GM21619 (cell line): ENCODE results near the gene ADGRL3.
"Not testable (repeated sequence)": the region's sequence is repeated elsewhere in the genome, so short reads cannot be mapped to it uniquely, and the experiment has no call there.

Experiments
- ATAC-seq: cut with Tn5 transposase; IDR thresholded peaks from one replicate; pipeline ENCODE4 v1.9.1; 2021; ENCODE audit not compliant: unreplicated experiment

The ADGRL3 gene

DNA sequence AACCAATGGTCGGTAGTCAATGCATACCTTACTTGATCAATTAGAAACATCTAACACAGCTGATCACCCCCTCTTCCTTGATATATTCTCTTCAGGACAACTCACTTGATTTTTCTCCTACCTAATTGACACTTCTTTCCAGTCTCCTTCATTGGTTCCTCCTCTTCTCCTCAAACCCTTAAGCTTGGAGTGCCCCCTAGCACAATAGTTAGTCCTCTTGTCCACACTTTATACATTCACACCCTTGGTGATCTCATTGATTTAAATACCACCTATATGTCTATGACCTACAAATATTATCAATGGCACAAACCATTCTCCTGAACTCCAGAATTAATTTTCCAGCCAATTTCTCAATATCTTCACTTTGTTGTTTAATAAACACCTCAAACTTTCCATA is 724.0 kb downstream of the ADGRL3 start:
- no peak for ATAC-seq

DNA sequence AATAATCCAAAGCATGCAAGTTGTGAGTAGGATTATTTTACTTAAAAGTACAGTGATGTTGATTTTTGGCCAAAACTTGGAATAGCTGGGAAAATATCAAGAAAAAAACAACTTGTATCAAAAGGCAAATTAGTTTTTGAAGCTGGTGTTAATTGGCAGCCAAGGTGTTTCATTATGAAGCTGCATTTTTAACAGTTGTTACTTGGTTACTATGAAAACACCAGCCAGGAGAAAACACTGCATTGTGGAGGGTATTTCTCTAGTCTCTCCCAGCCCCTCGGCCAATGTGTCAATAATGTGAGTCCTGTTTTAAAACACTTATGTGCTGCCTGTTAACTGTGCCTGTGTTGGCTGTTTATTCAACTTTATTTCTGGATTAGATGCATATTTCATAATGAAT is 733.4 kb downstream of the ADGRL3 start:
- ATAC-seq: no peak

- ATAC-seq: no peak
Measured at GRCh38 chr4:61934198-61934597, 734.1 kb downstream of the ADGRL3 start.

- ATAC-seq: no peak
Measured at GRCh38 chr4:61938250-61938846, 738.2 kb downstream of the ADGRL3 start.

DNA sequence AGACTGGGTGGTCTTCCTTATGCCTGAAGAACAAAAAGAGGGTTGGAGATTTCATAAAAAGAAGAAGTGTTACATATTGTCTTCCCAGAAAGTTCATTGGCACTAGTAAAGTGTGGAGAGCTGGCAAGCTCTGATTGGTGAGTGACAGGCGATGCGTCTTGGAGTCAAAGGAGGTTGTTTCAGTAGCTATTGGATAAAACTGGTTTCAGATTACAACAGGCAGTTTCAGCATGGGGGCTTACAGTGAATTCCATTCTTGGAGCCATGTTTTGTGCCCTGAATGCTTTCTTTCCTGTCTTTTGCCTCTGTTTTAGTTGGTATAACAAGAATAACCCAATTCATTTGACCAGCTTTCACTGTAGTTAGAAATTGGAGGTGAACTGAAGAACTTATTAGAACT is 750.5 kb downstream of the ADGRL3 start:
- no peak for ATAC-seq

GRCh38 chr4:61953386-61953785 is 753.3 kb downstream of the ADGRL3 start:
- ATAC-seq: no peak

DNA sequence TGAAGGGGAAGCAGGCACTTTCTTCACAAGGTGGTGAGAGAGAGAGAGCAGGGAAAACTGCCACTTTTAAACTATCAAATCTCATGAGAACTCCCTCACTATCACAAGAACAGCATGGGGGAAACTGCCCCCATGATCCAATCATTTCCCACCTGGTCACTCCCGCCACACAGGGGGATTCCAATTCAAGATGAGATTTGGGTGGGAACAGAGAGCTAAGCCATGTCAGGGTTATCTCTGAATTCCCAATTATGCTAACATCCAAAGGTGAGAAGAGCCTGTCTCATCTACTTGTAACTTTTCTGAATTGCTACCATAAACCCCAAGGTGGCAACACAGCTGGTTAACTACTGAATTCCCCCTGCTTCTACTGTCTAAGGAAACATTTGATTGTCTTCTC is 758.5 kb downstream of the ADGRL3 start:
- no peak for ATAC-seq

DNA sequence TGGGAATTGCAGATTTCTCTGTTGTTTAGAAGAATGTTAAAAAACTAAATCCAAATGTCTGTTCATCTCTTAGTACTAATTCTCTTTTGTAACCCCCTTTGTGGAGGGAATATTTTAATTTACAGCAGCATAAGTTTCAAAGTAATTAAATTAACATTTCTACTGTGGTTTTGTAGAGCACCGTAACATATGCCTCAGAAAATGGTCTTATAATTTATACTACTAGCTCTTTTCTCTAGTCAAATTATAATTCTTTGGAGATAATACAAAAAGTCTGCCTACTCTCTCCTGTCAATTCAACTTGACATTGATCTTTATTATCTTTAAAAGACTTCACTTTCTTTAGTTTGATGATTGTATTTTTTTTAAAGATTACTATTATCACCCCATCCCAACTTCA is 759.0 kb downstream of the ADGRL3 start:
- ATAC-seq: no peak

GRCh38 chr4:61984260-61984909 is 784.3 kb downstream of the ADGRL3 start:
- ATAC-seq: no peak

DNA sequence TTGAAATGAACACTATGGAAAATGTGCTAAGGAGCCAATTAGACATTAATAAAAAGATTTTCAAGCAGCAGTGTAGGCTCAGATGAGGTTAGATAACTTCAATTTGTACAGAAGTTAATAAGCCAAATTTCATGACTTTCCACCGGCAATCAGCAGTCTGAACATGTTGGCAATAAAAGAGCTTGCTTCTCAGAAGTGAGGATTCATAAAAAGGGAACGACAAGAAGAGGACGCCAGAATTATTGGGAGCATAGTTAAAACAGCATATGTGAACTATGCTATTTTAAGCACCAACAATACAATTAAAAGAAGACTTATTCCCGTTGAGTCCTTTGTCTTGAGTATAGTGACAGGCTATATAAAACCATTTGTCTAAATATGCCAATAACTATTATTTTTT is 785.3 kb downstream of the ADGRL3 start:
- ATAC-seq: no peak

DNA sequence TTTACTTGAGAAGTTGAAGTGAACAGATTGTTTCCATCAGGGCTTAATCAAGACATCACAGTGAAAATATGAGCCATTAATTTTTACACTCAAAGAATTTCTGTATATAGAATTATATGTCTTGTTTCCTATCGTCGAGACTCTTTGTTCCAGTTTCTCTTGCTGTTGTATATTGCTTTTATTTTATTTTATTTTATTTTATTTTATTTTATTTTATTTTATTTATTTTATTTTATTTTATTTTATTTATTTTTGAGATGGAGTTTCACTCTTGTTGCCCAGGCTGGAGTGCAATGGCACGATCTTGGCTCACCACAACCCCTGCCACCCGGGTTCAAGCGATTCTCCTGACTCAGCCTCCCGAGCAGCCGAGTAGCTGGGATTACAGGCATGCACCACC is 786.8 kb downstream of the ADGRL3 start:
- not testable (repeated sequence) for ATAC-seq

- no peak for ATAC-seq
Measured at GRCh38 chr4:61992351-61992750, 792.2 kb downstream of the ADGRL3 start.

DNA sequence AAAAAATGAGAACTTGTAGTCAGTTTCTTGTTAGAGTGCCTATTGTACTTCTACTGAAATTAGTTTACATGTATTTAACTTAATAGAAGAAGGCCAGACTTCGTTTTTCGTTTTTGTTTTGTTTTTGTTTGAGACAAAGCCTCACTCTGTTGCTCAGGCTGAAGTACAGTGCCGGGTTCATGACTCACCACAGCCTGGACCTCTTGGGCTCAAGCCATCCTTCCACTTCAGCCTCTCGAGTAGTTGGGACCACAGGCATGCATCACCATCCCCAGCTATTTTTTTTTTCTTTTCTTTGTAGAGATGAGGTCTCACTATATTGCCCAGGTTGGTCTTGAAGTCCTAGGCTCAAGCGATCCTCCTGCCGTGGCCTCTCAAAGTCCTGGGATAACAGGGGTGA is 793.9 kb downstream of the ADGRL3 start:
- ATAC-seq: no peak

GRCh38 chr4:61995717-61996340 is 795.7 kb downstream of the ADGRL3 start:
- no peak for ATAC-seq

DNA sequence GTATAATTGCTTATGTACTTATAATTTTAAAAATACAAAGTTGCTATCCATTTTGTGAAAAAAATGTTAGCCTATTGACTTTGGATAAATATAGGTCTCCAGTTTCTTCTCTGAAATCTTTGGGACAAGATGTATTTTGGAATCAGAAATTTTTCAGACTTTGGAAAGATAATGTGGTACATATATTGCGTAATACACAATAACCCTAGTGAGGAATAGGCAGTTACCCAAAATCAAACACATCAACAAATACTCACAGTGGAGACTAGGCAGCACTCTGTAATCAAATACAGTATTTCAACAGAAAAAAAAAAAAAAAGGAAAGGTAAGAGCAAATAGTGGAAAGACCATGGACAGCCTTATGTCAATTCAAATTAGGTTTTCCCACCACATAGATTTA is 796.8 kb downstream of the ADGRL3 start:
- ATAC-seq: no peak

DNA sequence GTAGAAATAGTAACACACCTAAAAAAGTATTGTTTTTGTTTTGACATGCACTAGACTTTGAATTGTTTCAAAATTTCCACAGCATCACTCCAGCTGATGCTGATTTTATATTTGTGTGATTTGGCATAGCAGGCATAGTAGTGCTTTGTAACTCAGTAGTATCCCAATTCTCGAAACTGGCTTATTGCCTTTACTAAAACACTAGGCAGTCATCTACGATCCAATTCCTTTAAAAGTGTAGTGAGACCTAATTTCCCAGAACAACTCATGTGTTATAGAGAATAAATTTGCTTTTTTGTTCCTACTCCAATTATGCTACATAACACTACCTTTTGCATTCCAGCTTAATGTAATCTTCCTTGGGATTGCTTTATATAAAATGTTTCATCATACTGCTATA is 797.7 kb downstream of the ADGRL3 start:
- ATAC-seq: no peak

GRCh38 chr4:62003695-62004094 is 803.6 kb downstream of the ADGRL3 start:
- no peak for ATAC-seq

DNA sequence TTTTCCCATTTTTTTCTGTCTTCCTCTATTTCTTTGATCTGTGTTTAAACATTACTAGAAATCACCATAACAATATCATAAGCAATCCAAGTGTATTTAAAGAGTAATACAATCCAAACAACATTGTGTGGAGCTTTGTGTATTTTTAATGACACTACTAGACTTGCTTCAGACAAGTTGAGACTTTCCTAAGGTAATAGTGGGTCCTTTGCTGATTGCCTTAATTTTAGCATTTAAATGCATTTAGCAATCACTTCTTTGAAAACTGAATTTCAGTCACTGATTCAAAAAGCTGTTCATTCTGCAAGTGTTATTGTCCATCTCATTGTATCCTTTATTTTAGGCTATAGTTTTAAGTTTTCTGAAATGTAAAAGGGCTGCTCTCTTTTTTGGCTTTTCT is 804.8 kb downstream of the ADGRL3 start:
- ATAC-seq: no peak

GRCh38 chr4:62006108-62006507 is 806.0 kb downstream of the ADGRL3 start:
- no peak for ATAC-seq

DNA sequence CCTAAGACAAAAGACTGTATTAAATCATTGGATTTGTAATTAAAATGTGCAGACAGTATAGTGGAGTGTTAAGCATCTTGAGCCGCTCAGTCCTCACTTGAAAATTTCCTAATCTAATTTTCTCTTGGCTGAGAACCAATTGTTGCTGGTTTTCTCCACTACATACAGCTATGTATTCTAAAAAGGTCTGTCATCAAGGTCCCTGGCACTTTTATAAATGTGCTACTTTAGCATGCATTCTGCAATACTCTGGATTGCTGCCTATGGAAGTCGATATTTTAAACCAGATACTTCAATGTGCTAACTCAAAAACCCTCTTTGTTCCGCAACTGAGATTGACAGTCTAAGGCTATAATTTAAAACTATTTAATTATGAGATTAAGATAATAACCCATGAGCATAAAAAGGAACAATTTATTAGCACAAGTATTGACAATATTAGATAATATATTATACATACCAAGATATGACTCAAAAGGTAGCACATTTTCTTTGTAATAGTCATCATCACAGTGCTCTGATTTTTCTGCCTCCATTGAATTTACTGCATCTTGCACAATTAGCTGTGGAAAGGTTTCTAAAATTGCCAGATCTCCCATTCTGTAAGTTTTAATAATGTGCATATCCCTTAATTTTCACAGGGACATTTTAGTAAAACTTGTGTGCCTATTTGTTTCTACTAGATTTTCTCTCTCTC is 815.1 kb downstream of the ADGRL3 start:
- ATAC-seq: no peak

- ATAC-seq: no peak
Measured at GRCh38 chr4:62018537-62018936, 818.4 kb downstream of the ADGRL3 start.

DNA sequence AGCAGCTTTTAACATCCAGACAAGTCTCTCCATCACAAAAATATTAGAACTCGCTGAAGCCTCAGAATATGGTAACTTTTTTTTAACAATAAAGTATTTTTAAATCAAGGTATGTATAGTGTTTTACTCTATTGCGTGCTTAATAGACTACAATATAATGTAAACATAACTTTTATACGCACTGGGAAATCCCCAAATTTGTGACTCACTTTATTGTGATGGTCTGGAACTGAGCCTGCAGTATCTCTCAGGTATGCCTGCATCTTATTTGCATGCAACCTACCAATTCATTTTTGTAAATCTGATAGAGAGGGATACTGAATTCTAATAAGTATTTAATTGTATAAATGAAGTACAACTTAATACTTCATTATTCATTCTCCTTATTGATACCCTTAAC is 823.5 kb downstream of the ADGRL3 start:
- no peak for ATAC-seq
